K562 (cell line): Measurements from ENCODE around the gene SELPLG. TPM values are rescaled to one million over a fixed set of nuclear protein-coding genes. Genes with fewer than 3 reads are reported as not detected.

Experiments
- ATAC-seq: fragments of 200-7000 bp; cut with Tn5 transposase; 3 replicates; pipeline ENCODE4 v1.9.1; 2020; ENCODE audit warnings: moderate library complexity
- BruUV-seq: library from RNA; stranded (reverse); fragments of 400-500 nt; replicated peaks from 2 replicates; lab custom pipeline; 2021; lab: Mats Ljungman, UMichigan
- CTCF ChIA-PET: fragments of 300-600 bp; formaldehyde crosslinking; extraction: SDS; loops from one replicate; lab custom pipeline; 2021; ENCODE audit warnings: low intra/inter-chr PET ratio; lab: Yijun Ruan, JAX
- POLR2A ChIA-PET: fragments of 300-600, 350-650 bp; sonication (Branson Sonifier 250); formaldehyde crosslinking; extraction: SDS; loops from one replicate; lab custom pipeline; 2021; ENCODE audit warnings: antibody characterized with exemption, inconsistent platforms; lab: Yijun Ruan, JAX
- DNase-seq, 4 experiments: peaks; one replicate each; pipeline versions ENCODE4 v3.0.0 to v3.0.0-alpha.2; 2011 to 2018; ENCODE audit warnings: low spot score in 3 of 4, mixed read lengths in 3 of 4; ENCODE audit errors: extremely low read depth in 1 of 4
- FAIRE-seq: peaks from 2 replicates; lab custom pipeline; 2011; peaks lifted over from hg19 to GRCh38; lab: Jason Lieb, UNC
- H2AFZ ChIP-seq: 2 replicates; pipeline ENCODE4 v1.6.0; 2011; ENCODE audit warnings: low read depth, low read length, control low read depth, inconsistent platforms
- H3K27ac ChIP-seq: fragments of 200-600 bp; 3 replicates; pipeline ENCODE4 v1.8.0; 2011; ENCODE audit warnings: low read depth, mild to moderate bottlenecking, control low read depth, inconsistent platforms, low read length, moderate library complexity, mixed read lengths; ENCODE audit errors: extremely low read depth
- H3K27me3 ChIP-seq, 2 experiments: fragments of 300-600 bp in 1 of 2; 2 replicates in 1 of 2; 3 replicates in 1 of 2; pipeline versions ENCODE4 v1.6.0 to v1.8.0; 2011; ENCODE audit warnings: inconsistent platforms in 2 of 2, low read length in 2 of 2, mild to moderate bottlenecking in 1 of 2, mixed read lengths in 1 of 2, moderate library complexity in 1 of 2; ENCODE audit not compliant: control insufficient read depth in 2 of 2, insufficient read depth in 2 of 2
- H3K36me3 ChIP-seq: fragments of 300-600 bp; 3 replicates; pipeline ENCODE4 v1.8.0; 2011; ENCODE audit warnings: mild to moderate bottlenecking, low read length, inconsistent platforms; ENCODE audit not compliant: control insufficient read depth, insufficient read depth
- H3K4me1 ChIP-seq, 2 experiments: fragments of 200-600 bp in 1 of 2; replicated peaks in 1 of 2; 2 replicates in 1 of 2; 3 replicates in 1 of 2; pipeline versions ENCODE4 v1.5.1 to v1.8.0; 2011; ENCODE audit warnings: inconsistent platforms in 2 of 2, low read length in 2 of 2, mild to moderate bottlenecking in 1 of 2, mixed read lengths in 1 of 2, moderate library complexity in 1 of 2; ENCODE audit not compliant: control insufficient read depth in 2 of 2, insufficient read depth in 2 of 2
- H3K4me2 ChIP-seq: 2 replicates; pipeline ENCODE4 v1.6.1; 2011; ENCODE audit warnings: low read length, control low read depth, inconsistent platforms, mixed read lengths; ENCODE audit not compliant: insufficient read depth
- H3K4me3 ChIP-seq: fragments of 200-600 bp; sonication (generic), shearing (Covaris generic); 2 replicates; pipeline ENCODE4 v1.5.1; 2016; ENCODE audit warnings: control low read depth, inconsistent platforms
- H3K79me2 ChIP-seq: fragments of 200-600 bp; 3 replicates; pipeline ENCODE4 v1.8.0; 2011; ENCODE audit warnings: low read length, inconsistent platforms; ENCODE audit not compliant: control insufficient read depth, insufficient read depth
- H3K9ac ChIP-seq, 2 experiments: 2 replicates each; pipeline versions ENCODE4 v1.6.0 to v1.6.1; 2011; ENCODE audit warnings: low read depth in 2 of 2, low read length in 2 of 2, control low read depth in 1 of 2, inconsistent platforms in 1 of 2, mild to moderate bottlenecking in 1 of 2, mixed read lengths in 1 of 2; ENCODE audit not compliant: insufficient read depth in 1 of 2
- H3K9me1 ChIP-seq: one replicate; pipeline ENCODE4 v1.6.0; 2011; ENCODE audit warnings: inconsistent platforms, mild to moderate bottlenecking, low read length, moderate library complexity; ENCODE audit not compliant: control insufficient read depth, insufficient read depth
- H3K9me3 ChIP-seq: replicated peaks from 2 replicates; pipeline ENCODE4 v1.5.1; 2011; ENCODE audit warnings: low read depth, low read length, inconsistent platforms; ENCODE audit not compliant: control insufficient read depth, insufficient read depth
- H4K20me1 ChIP-seq: replicated peaks from 2 replicates; pipeline ENCODE4 v1.6.1; 2011; ENCODE audit warnings: low read length, inconsistent platforms, mixed read lengths; ENCODE audit not compliant: control insufficient read depth, insufficient read depth
- ADNP ChIP-seq: fragments of 200-800 bp; sonication (Bioruptor generic); IDR thresholded peaks from 2 replicates; pipeline ENCODE4 v1.6.1; 2016; ENCODE audit warnings: missing genetic modification characterization, missing compliant biosample characterization
- BCOR ChIP-seq: fragments of 450-650 bp; IDR thresholded peaks from 2 replicates; pipeline ENCODE4 v1.6.1; 2016
- BRF1 ChIP-seq: IDR thresholded peaks from 3 replicates; pipeline ENCODE4 v1.6.1; 2011; ENCODE audit warnings: borderline replicate concordance, mild to moderate bottlenecking; ENCODE audit not compliant: insufficient read length; ENCODE audit errors: extremely low read depth
- CBX1 ChIP-seq: sonication (generic); IDR thresholded peaks from 2 replicates; pipeline ENCODE4 v1.6.1; 2016; ENCODE audit warnings: antibody characterized with exemption, low read depth, mild to moderate bottlenecking
- CHD4 ChIP-seq: fragments of 200-600 bp; sonication (generic); IDR thresholded peaks from 3 replicates; pipeline ENCODE4 v1.6.1; 2012; ENCODE audit warnings: low read depth, mild to moderate bottlenecking, mixed read lengths, low read length, inconsistent platforms; ENCODE audit not compliant: insufficient read depth, insufficient replicate concordance, poor library complexity, severe bottlenecking
- HDAC2 ChIP-seq: fragments of 450-650 bp; IDR thresholded peaks from 2 replicates; pipeline ENCODE4 v1.6.1; 2016; ENCODE audit warnings: mild to moderate bottlenecking
- KDM1A ChIP-seq, 2 experiments: fragments of 450-650 bp; IDR thresholded peaks; 2 replicates each; pipeline ENCODE4 v1.6.1; 2016; ENCODE audit warnings: mild to moderate bottlenecking in 2 of 2
- PTBP1 ChIP-seq: fragments of 200-400 bp; formaldehyde crosslinking; IDR thresholded peaks from 2 replicates; pipeline ENCODE4 v1.6.1; 2017; ENCODE audit warnings: low read depth, low read length
- RBM25 ChIP-seq: fragments of 200-400 bp; formaldehyde crosslinking; IDR thresholded peaks from 2 replicates; pipeline ENCODE4 v1.6.1; 2018; ENCODE audit warnings: low read length, low read depth, moderate library complexity; ENCODE audit not compliant: severe bottlenecking
- RCOR1 ChIP-seq, 2 experiments: IDR thresholded peaks; 2 replicates each; pipeline ENCODE4 v1.6.1; 2012; ENCODE audit warnings: low read depth in 2 of 2, low read length in 2 of 2, borderline replicate concordance in 1 of 2, improper control_type of control experiment in 1 of 2
- SMARCA5 ChIP-seq: fragments of 450-650 bp; IDR thresholded peaks from 2 replicates; pipeline ENCODE4 v1.6.1; 2016
- ZFP36 ChIP-seq: fragments of 150-350 bp; IDR thresholded peaks from 2 replicates; pipeline ENCODE4 v1.6.1; 2018; ENCODE audit warnings: low read length, low read depth; ENCODE audit not compliant: partially characterized antibody
- ZNF77 ChIP-seq: fragments of 250-450 bp; sonication (Bioruptor Pico); IDR thresholded peaks from 2 replicates; pipeline ENCODE4 v1.5.0; 2020
- ZNF785 ChIP-seq: fragments of 250-450 bp; sonication (Bioruptor Pico); IDR thresholded peaks from 2 replicates; pipeline ENCODE4 v1.4.0; 2020; ENCODE audit warnings: mild to moderate bottlenecking
- ZSCAN32 ChIP-seq: fragments of 450-650 bp; formaldehyde crosslinking; IDR thresholded peaks from 2 replicates; pipeline ENCODE4 v1.4.0; 2020; ENCODE audit warnings: mild to moderate bottlenecking, moderate library complexity
- WGBS: fragments of 100-300 bp; shearing (Covaris generic); methylation state at CpG from one replicate; pipeline ENCODE4 v1.1.6; 2016; ENCODE audit warnings: low coverage, mixed read lengths; ENCODE audit not compliant: insufficient coverage; ENCODE audit errors: missing lambda C conversion rate; 5-methylcytosine and 5-hydroxymethylcytosine counted together
- in situ Hi-C: fragments of 300-500 bp; cut with MboI; formaldehyde crosslinking; loops from 4 replicates; pipeline ENCODE4 v1.15.0; 2018; ENCODE audit warnings: inconsistent platforms, mixed read lengths
- intact Hi-C: fragments of 100-400 bp; cut with micrococcal nuclease; formaldehyde crosslinking; loops from 2 replicates; pipeline ENCODE4 v1.14.2; 2022
- polyA plus RNA-seq, 8 experiments: library from polyadenylated mRNA; depleted of rRNA in 4 of 8; stranded (reverse) in 5 of 8; unstranded in 3 of 8; fragments of >200 nt; fragmentation: Nextera tagmentation in 2 of 8; fragmentation: Illumina TruSeq in 1 of 8; extraction: Ambion mirVana in 2 of 8; extraction: Trizol in 1 of 8; gene quantifications; 2 replicates each; pipeline versions ENCODE4 v1.2.1 to v1.2.3, GENCODE V29; 2011 to 2014; ENCODE audit warnings: inconsistent platforms in 1 of 8, missing spikeins in 1 of 8
- total RNA-seq, 7 experiments: library from RNA; depleted of rRNA in 6 of 7; stranded (reverse); fragments of >200 nt in 6 of 7; fragmentation: Illumina TruSeq in 2 of 7; extraction: Trizol in 2 of 7; gene quantifications; 2 replicates each; pipeline versions ENCODE4 v1.2.1 to v1.2.3, GENCODE V29; 2011 to 2021; ENCODE audit warnings: low replicate concordance in 1 of 7
- TF ChIP-seq, protein P1 (sequence below): IDR thresholded peaks from 3 replicates; pipeline ENCODE4 v1.6.1; 2011; ENCODE audit warnings: borderline replicate concordance, mild to moderate bottlenecking; ENCODE audit not compliant: insufficient read length, insufficient read depth

SELPLG gene
- total and polyA plus RNA-seq, 9 of the 15 experiments (the other 6 are each of a cell fraction or from before 2014, with no cell fraction given): 0.22 to 10.2 (median 1.7) TPM

GRCh38 chr12:108614639-108615038 lies 19.1 kb downstream of the SELPLG start:
- Histone ChIP-seq H3K27me3 (no peaks in the 10 kb centered on the region), H3K9me3 (no peaks in the 10 kb centered on the region), H3K9me1 (no peaks in the 10 kb centered on the region), H3K79me2 (no peaks in the 10 kb centered on the region), H3K9ac (peak overlapping the region in 1 of 2 experiments; percentile 18; a peak in 1 of 4 replicates), H3K4me1 (peaks cover 13 to 15% of the 10 kb centered on the region in 2 experiments), H3K27ac (no peak overlapping the region), H3K4me3 (no peak overlapping the region), H4K20me1 (no peaks in the 10 kb centered on the region), H3K36me3 (no peaks in the 10 kb centered on the region), H2AFZ (no peak overlapping the region), H3K4me2 (no peak overlapping the region)
- CTCF ChIA-PET: no interaction called here
- in situ Hi-C loops (loop anchor here (5.0 kb wide), 1 partner anchor 47 kb away; no protein-coding TSS in a partner anchor), intact Hi-C loops (no loop called here)
- no TSS peak for BruUV-seq
- POLR2A ChIA-PET: interaction anchor here (0.6 to 1.9 kb wide), 3 partner anchors 13 to 54 kb away, joined by 4 to 8 read pairs (median 5); partner anchors contain the start of gene SART3
- ATAC-seq: no peak
- TF ChIP-seq ZFP36 (peak; percentile 42), ZSCAN32 (CRISPR knock-in tag) (no peak), CBX1 (no peak), RBM25 (peak; percentile 36), KDM1A (IDR thresholded peaks at IDR 0.05) (0 out of 4 replicates have a peak, but pooled peaks of 1 of the 2 experiments have one; percentile 2)
- FAIRE-seq: no peak
- 40% methylated on average over 6 of the region's 6 CpGs for WGBS
- no peak for DNase-seq

GRCh38 chr12:108614041-108614440 lies 19.7 kb downstream of the SELPLG start:
- Histone ChIP-seq H3K27ac (no peak overlapping the region), H3K27me3 (no peaks in the 10 kb centered on the region), H3K9me3 (no peaks in the 10 kb centered on the region), H3K9ac (no peak overlapping the region), H3K4me2 (no peak overlapping the region), H4K20me1 (no peaks in the 10 kb centered on the region), H3K79me2 (no peaks in the 10 kb centered on the region), H3K36me3 (no peaks in the 10 kb centered on the region), H2AFZ (no peak overlapping the region), H3K4me1 (peaks cover 13 to 20% of the 10 kb centered on the region in 2 experiments), H3K9me1 (no peaks in the 10 kb centered on the region), H3K4me3 (no peak overlapping the region)
- DNase-seq: no peak
- intact Hi-C loops (no loop called here), in situ Hi-C loops (no loop called here)
- POLR2A ChIA-PET: interaction anchor here (1.9 kb wide), 1 partner anchor 14 kb away, joined by 8 read pairs; no protein-coding TSS in a partner anchor
- CTCF ChIA-PET: no interaction called here
- no TSS peak for BruUV-seq
- ATAC-seq: no peak
- no peak for FAIRE-seq
- 13% methylated on average over 4 of the region's 4 CpGs for WGBS
- TF ChIP-seq ZNF77 (no peak), ZNF785 (CRISPR knock-in tag) (no peak), BRF1 (no peak), HDAC2 (0 out of 2 replicates have a peak, but pooled peaks have one; percentile 40), PTBP1 (peak; percentile 62; the same call in 1 of the 2 replicates), RCOR1 (IDR thresholded peaks at IDR 0.05; ENCODE audit: borderline replicate concordance in 1 of 2, low read depth in 2 of 2, low read length in 2 of 2) (0 out of 4 replicates have a peak, but pooled peaks of 1 of the 2 experiments have one; percentile 35), SMARCA5 (peak; percentile 74; the same call in 1 of the 2 replicates), BCOR (peak; percentile 94), CBX1 (peak; percentile 61; the same call in 1 of the 2 replicates), ZFP36 (peak; percentile 87), ADNP (tag) (peak; percentile 89), CHD4 (peak; percentile 57), KDM1A (IDR thresholded peaks at IDR 0.05) (peak; percentile 48 to 80; a peak in 2 of 4 replicates)
- TF ChIP-seq, protein P1, sequence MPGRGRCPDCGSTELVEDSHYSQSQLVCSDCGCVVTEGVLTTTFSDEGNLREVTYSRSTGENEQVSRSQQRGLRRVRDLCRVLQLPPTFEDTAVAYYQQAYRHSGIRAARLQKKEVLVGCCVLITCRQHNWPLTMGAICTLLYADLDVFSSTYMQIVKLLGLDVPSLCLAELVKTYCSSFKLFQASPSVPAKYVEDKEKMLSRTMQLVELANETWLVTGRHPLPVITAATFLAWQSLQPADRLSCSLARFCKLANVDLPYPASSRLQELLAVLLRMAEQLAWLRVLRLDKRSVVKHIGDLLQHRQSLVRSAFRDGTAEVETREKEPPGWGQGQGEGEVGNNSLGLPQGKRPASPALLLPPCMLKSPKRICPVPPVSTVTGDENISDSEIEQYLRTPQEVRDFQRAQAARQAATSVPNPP: no peak
